Mesenchymal stem cell (in vitro differentiated cells and primary cell): ENCODE data around the gene SLC7A9.

Source experiments
- DNase-seq: peaks from one replicate; pipeline ENCODE4 v3.0.0-alpha.2; 2013
- H2AFZ ChIP-seq: one replicate; pipeline ENCODE4 v1.6.1; 2013; ENCODE audit warnings: low read depth, mild to moderate bottlenecking, control low read depth, inconsistent platforms, low read length, moderate library complexity
- H2AK5ac ChIP-seq: 2 replicates; pipeline ENCODE4 v1.6.1; 2013; ENCODE audit warnings: low read length, moderate library complexity, mild to moderate bottlenecking, inconsistent platforms; ENCODE audit not compliant: severe bottlenecking
- H2BK120ac ChIP-seq: one replicate; pipeline ENCODE4 v1.6.1; 2013; ENCODE audit warnings: low read depth, mild to moderate bottlenecking, inconsistent platforms, low read length, moderate library complexity
- H2BK12ac ChIP-seq, 2 experiments: one replicate each; pipeline ENCODE4 v1.6.1; 2013; ENCODE audit warnings: inconsistent platforms in 2 of 2, low read length in 2 of 2, mild to moderate bottlenecking in 2 of 2, moderate library complexity in 2 of 2, control low read depth in 1 of 2
- H2BK15ac ChIP-seq: one replicate; pipeline ENCODE4 v1.6.1; 2013; ENCODE audit warnings: mild to moderate bottlenecking, low read depth, inconsistent platforms; ENCODE audit not compliant: poor library complexity, severe bottlenecking
- H2BK5ac ChIP-seq: 2 replicates; pipeline ENCODE4 v1.6.1; 2013; ENCODE audit warnings: low read depth, mild to moderate bottlenecking, low read length, control low read depth, inconsistent platforms; ENCODE audit not compliant: poor library complexity, severe bottlenecking
- H3K14ac ChIP-seq, 2 experiments: one replicate each; pipeline ENCODE4 v1.6.1; 2013; ENCODE audit warnings: inconsistent platforms in 2 of 2, low read length in 2 of 2, control low read depth in 1 of 2, mild to moderate bottlenecking in 1 of 2, moderate library complexity in 1 of 2
- H3K18ac ChIP-seq, 2 experiments: one replicate each; pipeline ENCODE4 v1.6.1; 2013; ENCODE audit warnings: inconsistent platforms in 2 of 2, low read length in 2 of 2, control low read depth in 1 of 2, low read depth in 1 of 2, mild to moderate bottlenecking in 1 of 2
- H3K23ac ChIP-seq, 2 experiments: one replicate each; pipeline ENCODE4 v1.6.1; 2013; ENCODE audit warnings: inconsistent platforms in 2 of 2, low read length in 2 of 2, mild to moderate bottlenecking in 2 of 2, moderate library complexity in 2 of 2, control low read depth in 1 of 2
- H3K27ac ChIP-seq: 2 replicates; pipeline ENCODE4 v1.5.1; 2013; ENCODE audit warnings: mild to moderate bottlenecking, moderate library complexity, low read length, control low read depth, inconsistent platforms; ENCODE audit not compliant: poor library complexity, severe bottlenecking
- H3K27me3 ChIP-seq, 2 experiments: 2 replicates each; pipeline versions ENCODE4 v1.6.1 to v1.7.0; 2013; ENCODE audit warnings: low read length in 2 of 2, mild to moderate bottlenecking in 2 of 2, moderate library complexity in 2 of 2, control low read depth in 1 of 2, inconsistent platforms in 1 of 2; ENCODE audit not compliant: control insufficient read depth in 1 of 2, insufficient read depth in 1 of 2
- H3K36me3 ChIP-seq, 2 experiments: 2 replicates each; pipeline versions ENCODE4 v1.6.1 to v1.7.0; 2013; ENCODE audit warnings: low read length in 2 of 2, control low read depth in 1 of 2, inconsistent platforms in 1 of 2, low read depth in 1 of 2, mild to moderate bottlenecking in 1 of 2; ENCODE audit not compliant: insufficient read depth in 2 of 2, control insufficient read depth in 1 of 2
- H3K4ac ChIP-seq, 2 experiments: one replicate each; pipeline ENCODE4 v1.6.1; 2013; ENCODE audit warnings: inconsistent platforms in 2 of 2, low read length in 2 of 2, mild to moderate bottlenecking in 2 of 2, moderate library complexity in 2 of 2, control low read depth in 1 of 2, low read depth in 1 of 2
- H3K4me1 ChIP-seq: 2 replicates; pipeline ENCODE4 v1.6.1; 2013; ENCODE audit warnings: low read depth, low read length, control low read depth; ENCODE audit not compliant: control insufficient read depth, insufficient read depth
- H3K4me2 ChIP-seq: 2 replicates; pipeline ENCODE4 v1.6.1; 2013; ENCODE audit warnings: low read length, mild to moderate bottlenecking, inconsistent platforms; ENCODE audit not compliant: poor library complexity, severe bottlenecking
- H3K4me3 ChIP-seq, 2 experiments: 2 replicates each; pipeline versions ENCODE4 v1.5.1 to v1.7.0; 2013; ENCODE audit warnings: low read length in 2 of 2, mild to moderate bottlenecking in 2 of 2, control low read depth in 1 of 2, low read depth in 1 of 2; ENCODE audit not compliant: insufficient read depth in 1 of 2
- H3K79me1 ChIP-seq: replicated peaks from 2 replicates; pipeline ENCODE4 v1.6.1; 2013; ENCODE audit warnings: mild to moderate bottlenecking, control low read depth, low read length, inconsistent platforms; ENCODE audit not compliant: poor library complexity, severe bottlenecking
- H3K9ac ChIP-seq: 2 replicates; pipeline ENCODE4 v1.7.0; 2013; ENCODE audit warnings: mild to moderate bottlenecking, low read length, moderate library complexity
- H3K9me3 ChIP-seq: 2 replicates; pipeline ENCODE4 v1.7.0; 2013; ENCODE audit warnings: mild to moderate bottlenecking, low read length; ENCODE audit not compliant: control insufficient read depth
- H4K8ac ChIP-seq: one replicate; pipeline ENCODE4 v1.6.1; 2013; ENCODE audit warnings: inconsistent platforms, mild to moderate bottlenecking, low read length, moderate library complexity
- H4K91ac ChIP-seq: one replicate; pipeline ENCODE4 v1.6.1; 2013; ENCODE audit warnings: mild to moderate bottlenecking, low read length, inconsistent platforms
- WGBS: methylation state at CpG from one replicate; pipeline ENCODE4 v1.1.7; 2013; ENCODE audit warnings: mixed read lengths; 5-methylcytosine and 5-hydroxymethylcytosine counted together

Gene SLC7A9

DNA sequence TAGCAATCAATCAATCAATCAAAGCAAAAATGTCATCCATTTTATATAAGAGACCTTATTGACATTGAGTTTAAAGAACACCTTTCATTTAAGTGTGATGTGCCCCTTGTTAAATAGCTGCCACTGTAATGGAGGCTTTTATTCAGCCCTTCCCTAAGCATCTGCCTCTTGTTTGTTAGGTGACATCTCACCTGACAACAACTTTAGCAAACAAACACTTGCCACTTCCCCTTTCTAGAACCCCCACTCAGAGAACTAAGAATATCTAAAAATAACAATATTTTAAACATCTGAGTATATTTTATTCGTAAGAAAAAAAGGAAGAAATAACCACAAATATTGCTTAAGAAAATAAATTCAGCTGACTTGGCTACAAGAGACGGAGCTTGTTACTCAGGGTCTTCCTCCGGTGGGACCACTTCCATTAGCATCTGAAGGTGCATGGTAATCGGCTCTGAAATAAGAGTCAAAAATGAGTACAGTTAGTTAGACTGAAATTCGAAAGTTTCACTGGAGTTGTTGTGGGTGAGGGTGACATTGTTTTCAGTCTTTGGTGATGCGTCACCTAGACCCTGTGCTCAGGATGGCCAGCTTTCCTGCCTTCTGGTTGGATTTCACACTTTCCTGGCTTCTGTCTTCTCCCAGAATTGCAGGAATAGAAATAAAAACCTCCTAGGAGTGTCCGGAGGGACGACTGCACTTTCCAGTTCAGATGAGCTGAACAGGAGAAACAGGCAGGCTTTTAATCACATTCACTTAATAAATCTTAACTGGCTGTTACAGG, 39.1 kb downstream of the SLC7A9 start:
- Histone ChIP-seq H2AK5ac (no peak overlapping the region), H3K79me1 (no peaks in the 10 kb centered on the region), H3K18ac (no peak overlapping the region), H3K4me1 (peaks cover 7% of the 10 kb centered on the region), H2BK120ac (no peak overlapping the region), H3K9ac (no peak overlapping the region), H3K27ac (peak overlapping the region; percentile 91), H3K4me2 (peak overlapping the region; percentile 65), H4K8ac (no peak overlapping the region), H3K23ac (no peak overlapping the region), H4K91ac (no peak overlapping the region), H3K4ac (no peak overlapping the region), H3K14ac (no peak overlapping the region), H2BK5ac (no peak overlapping the region), H2AFZ (no peak overlapping the region), H2BK12ac (no peak overlapping the region), H3K9me3 (no peaks in the 10 kb centered on the region), H3K27me3 (no peaks in the 10 kb centered on the region), H2BK15ac (no peak overlapping the region), H3K36me3 (no peaks in the 10 kb centered on the region), H3K4me3 (no peak overlapping the region)
- 59% methylated on average over 8 of the region's 8 CpGs for WGBS
- peak; percentile 66 for DNase-seq

- Histone ChIP-seq H4K91ac (no peak overlapping the region), H3K4me3 (no peak overlapping the region), H2BK5ac (no peak overlapping the region), H3K4ac (no peak overlapping the region), H3K4me1 (peaks cover 7% of the 10 kb centered on the region), H3K79me1 (no peaks in the 10 kb centered on the region), H3K4me2 (no peak overlapping the region), H3K18ac (no peak overlapping the region), H3K14ac (no peak overlapping the region), H3K23ac (no peak overlapping the region), H2BK15ac (no peak overlapping the region), H2BK12ac (no peak overlapping the region), H3K9ac (no peak overlapping the region), H3K27ac (no peak overlapping the region), H2BK120ac (no peak overlapping the region), H3K27me3 (peaks cover 0 to 7% of the 10 kb centered on the region in 2 experiments), H2AFZ (no peak overlapping the region), H3K9me3 (no peaks in the 10 kb centered on the region), H3K36me3 (no peaks in the 10 kb centered on the region), H4K8ac (no peak overlapping the region), H2AK5ac (peak overlapping the region; percentile 33)
- no peak for DNase-seq
- 92% methylated on average over 8 of the region's 10 CpGs for WGBS
Observed at GRCh38 chr19:32829345-32829896, 40.1 kb downstream of the SLC7A9 start.

DNA sequence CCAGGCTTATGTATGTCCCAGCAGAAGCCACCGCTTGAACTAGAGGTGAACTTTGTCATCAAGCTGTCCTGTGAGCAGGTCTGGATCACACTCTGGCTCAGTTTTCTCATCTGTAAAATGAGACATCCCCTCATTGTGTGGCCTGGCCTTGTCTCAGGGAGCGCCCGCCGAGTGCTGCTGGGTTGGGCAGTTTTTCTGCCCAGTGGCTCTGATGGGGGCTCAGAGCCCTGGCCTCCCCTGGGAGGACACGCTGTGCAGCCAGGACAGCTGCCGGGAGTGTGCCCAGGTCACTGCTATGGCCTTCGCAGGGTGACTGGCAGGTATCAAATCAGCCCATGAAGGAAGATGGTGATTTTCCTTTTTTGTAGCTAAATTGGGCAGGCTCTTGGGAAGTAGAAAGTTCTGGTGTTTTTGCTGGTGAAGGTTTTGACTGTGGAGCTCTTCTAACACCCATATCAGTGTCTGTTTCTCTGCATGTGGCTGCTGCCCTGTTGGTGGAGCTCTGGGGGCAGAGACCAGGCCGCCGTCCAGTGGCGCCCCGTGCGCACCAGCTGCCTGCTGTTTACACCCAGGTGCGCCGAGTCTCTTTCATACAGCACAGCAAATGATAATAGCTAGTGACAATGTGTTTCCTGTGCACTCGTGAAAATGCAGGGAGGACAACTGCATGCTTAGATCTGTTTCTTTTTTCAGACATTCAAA, 40.8 kb downstream of the SLC7A9 start:
- no peaks in the 10 kb centered on the region for H3K36me3 ChIP-seq
- no peak overlapping the region for H3K9ac ChIP-seq
- H2BK12ac ChIP-seq = peak overlapping the region in 1 of 2 experiments; percentile 43
- H4K8ac ChIP-seq = no peak overlapping the region
- peaks cover 9% of the 10 kb centered on the region for H3K4me1 ChIP-seq
- no peaks in the 10 kb centered on the region for H3K9me3 ChIP-seq
- WGBS = 95% methylated on average over 15 of the region's 15 CpGs
- H3K4ac ChIP-seq = no peak overlapping the region
- H4K91ac ChIP-seq = no peak overlapping the region
- H2BK5ac ChIP-seq = no peak overlapping the region
- H2AK5ac ChIP-seq = peak overlapping the region; percentile 86
- no peak overlapping the region for H3K4me3 ChIP-seq
- H3K23ac ChIP-seq = no peak overlapping the region
- H3K27ac ChIP-seq = no peak overlapping the region
- H3K27me3 ChIP-seq = peaks cover 0 to 11% of the 10 kb centered on the region in 2 experiments
- H3K18ac ChIP-seq = no peak overlapping the region
- no peak overlapping the region for H2BK15ac ChIP-seq
- H2AFZ ChIP-seq = no peak overlapping the region
- no peak overlapping the region for H3K4me2 ChIP-seq
- H3K14ac ChIP-seq = peak overlapping the region in 1 of 2 experiments; percentile 69
- DNase-seq = no peak
- H3K79me1 ChIP-seq = no peaks in the 10 kb centered on the region
- no peak overlapping the region for H2BK120ac ChIP-seq

DNA sequence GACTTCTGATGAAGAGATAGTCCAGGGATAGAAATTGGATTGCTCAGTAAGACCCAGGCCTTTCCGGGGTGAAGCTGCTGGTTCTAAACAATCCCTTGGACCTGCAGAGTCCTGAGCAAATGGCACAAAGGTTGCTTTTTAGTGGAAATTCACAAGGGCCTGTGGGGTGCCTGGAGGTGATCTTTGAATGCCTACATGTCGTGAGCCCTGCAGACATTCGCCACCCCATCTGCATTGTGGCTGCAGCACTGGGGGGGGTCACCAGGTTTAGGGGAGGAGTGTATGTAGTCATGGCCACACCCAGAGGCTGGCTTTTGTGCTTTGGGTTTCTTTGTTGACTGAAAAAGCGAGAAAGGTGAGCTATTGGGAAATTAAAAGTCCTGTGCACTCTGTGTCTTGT, 41.4 kb downstream of the SLC7A9 start:
- no peak overlapping the region for H2BK12ac ChIP-seq
- H3K18ac ChIP-seq = no peak overlapping the region
- H3K79me1 ChIP-seq = no peaks in the 10 kb centered on the region
- H3K14ac ChIP-seq = no peak overlapping the region
- no peak overlapping the region for H3K9ac ChIP-seq
- no peak overlapping the region for H2BK5ac ChIP-seq
- no peak overlapping the region for H3K4me2 ChIP-seq
- no peak overlapping the region for H4K91ac ChIP-seq
- no peak overlapping the region for H3K23ac ChIP-seq
- H3K27ac ChIP-seq = no peak overlapping the region
- no peak overlapping the region for H2BK15ac ChIP-seq
- peaks cover 0 to 16% of the 10 kb centered on the region in 2 experiments for H3K27me3 ChIP-seq
- H4K8ac ChIP-seq = no peak overlapping the region
- DNase-seq = no peak
- WGBS = 87% methylated on average over 4 of the region's 4 CpGs
- H3K9me3 ChIP-seq = no peaks in the 10 kb centered on the region
- H3K4me3 ChIP-seq = no peak overlapping the region
- H3K4ac ChIP-seq = no peak overlapping the region
- no peak overlapping the region for H2BK120ac ChIP-seq
- H2AK5ac ChIP-seq = no peak overlapping the region
- H3K36me3 ChIP-seq = no peaks in the 10 kb centered on the region
- peaks cover 9% of the 10 kb centered on the region for H3K4me1 ChIP-seq
- no peak overlapping the region for H2AFZ ChIP-seq
